SHP77 (cell line): Measurements from ENCODE around the gene GRIP2.

Experiments
- DNase-seq, 2 experiments: peaks; one replicate each; lab custom pipeline; 2025; lab: John Stamatoyannopoulos, UW

Gene GRIP2

GRCh38 chr3:14539742-14540491 lies at the start of gene GRIP2:
TSS of gene GRIP2 (minus strand) at chr3:14540342. CDS start at chr3:14540308, 34 bp downstream.
- DNase-seq = no peak

GRCh38 chr3:14588425-14589112 lies 48.4 kb upstream of the GRIP2 start:
- no peak for DNase-seq

GRCh38 chr3:14587740-14588360 lies 47.7 kb upstream of the GRIP2 start:
- no peak for DNase-seq

- no peak for DNase-seq
Measured at GRCh38 chr3:14586611-14587010, 46.5 kb upstream of the GRIP2 start.

- no peak for DNase-seq
Measured at GRCh38 chr3:14583548-14584091, 43.5 kb upstream of the GRIP2 start.

GRCh38 chr3:14582045-14582410 lies 41.9 kb upstream of the GRIP2 start:
- no peak for DNase-seq

GRCh38 chr3:14581334-14582044 lies 41.3 kb upstream of the GRIP2 start:
- DNase-seq = no peak

- no peak for DNase-seq
Measured at GRCh38 chr3:14577897-14578296, 37.8 kb upstream of the GRIP2 start.

- no peak for DNase-seq
Measured at GRCh38 chr3:14576163-14576562, 36.0 kb upstream of the GRIP2 start.

- no peak for DNase-seq
Measured at GRCh38 chr3:14574183-14574582, 34.0 kb upstream of the GRIP2 start.

- no peak for DNase-seq
Measured at GRCh38 chr3:14573706-14574105, 33.6 kb upstream of the GRIP2 start.

- DNase-seq = no peak
Measured at GRCh38 chr3:14570864-14571263, 30.7 kb upstream of the GRIP2 start.

- DNase-seq = no peak
Measured at GRCh38 chr3:14570089-14570488, 29.9 kb upstream of the GRIP2 start.

- no peak for DNase-seq
Measured at GRCh38 chr3:14569474-14570000, 29.4 kb upstream of the GRIP2 start.

- DNase-seq = no peak
Measured at GRCh38 chr3:14568269-14568668, 28.1 kb upstream of the GRIP2 start.

- no peak for DNase-seq
Measured at GRCh38 chr3:14566812-14567211, 26.7 kb upstream of the GRIP2 start.

- no peak for DNase-seq
Measured at GRCh38 chr3:14565868-14566588, 25.9 kb upstream of the GRIP2 start.

GRCh38 chr3:14564741-14565140 lies 24.6 kb upstream of the GRIP2 start:
- no peak for DNase-seq

GRCh38 chr3:14563946-14564539 lies 23.9 kb upstream of the GRIP2 start:
- DNase-seq = no peak

GRCh38 chr3:14562121-14562890 lies 22.2 kb upstream of the GRIP2 start:
- DNase-seq = no peak
